HG02642 (cell line): Measurements from ENCODE around the gene KIF24.
"Not testable (repeated sequence)": the region's sequence is repeated elsewhere in the genome, so short reads cannot be mapped to it uniquely, and the experiment has no call there.

ENCODE experiments used
- ATAC-seq: cut with Tn5 transposase; IDR thresholded peaks from one replicate; pipeline ENCODE4 v1.9.1; 2021; ENCODE audit warnings: mild to moderate bottlenecking; ENCODE audit not compliant: unreplicated experiment, poor library complexity

KIF24 gene

DNA sequence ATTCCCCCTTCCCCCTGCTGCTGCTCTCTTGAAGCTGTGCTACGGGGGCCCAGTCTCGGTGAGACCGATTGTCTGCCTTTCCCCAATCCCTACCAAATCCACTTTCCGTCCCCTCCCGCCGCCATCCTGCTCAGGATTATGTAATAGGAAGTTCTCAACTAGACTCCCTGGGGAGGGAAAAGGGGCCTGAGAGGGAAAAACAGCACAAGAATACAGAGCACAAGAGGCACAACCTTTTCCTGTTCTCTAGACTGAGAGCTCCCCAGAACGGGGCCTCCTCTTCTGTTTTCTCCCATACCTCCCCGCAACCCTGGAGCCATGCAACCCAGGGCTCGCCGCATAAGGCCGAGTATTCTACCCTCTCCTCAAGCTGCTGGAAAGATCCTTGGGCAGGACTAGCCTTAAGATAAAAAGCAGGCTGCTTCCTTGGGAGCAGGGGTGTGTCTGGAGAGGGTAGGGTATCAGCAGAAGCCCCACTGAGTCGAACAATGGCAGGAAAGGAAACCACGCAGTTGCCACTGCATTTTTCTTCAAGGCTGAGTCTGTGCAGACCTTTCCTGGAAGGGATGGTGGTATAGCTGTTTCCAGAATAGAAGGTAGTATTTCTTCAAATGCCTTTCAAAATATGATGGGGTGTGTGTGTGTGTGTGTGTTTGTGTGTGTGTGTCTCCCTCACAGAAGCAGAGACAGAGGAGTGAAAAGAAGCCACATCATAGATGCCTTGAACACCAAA lies 34.7 kb upstream of the KIF24 start:
- no peak for ATAC-seq

DNA sequence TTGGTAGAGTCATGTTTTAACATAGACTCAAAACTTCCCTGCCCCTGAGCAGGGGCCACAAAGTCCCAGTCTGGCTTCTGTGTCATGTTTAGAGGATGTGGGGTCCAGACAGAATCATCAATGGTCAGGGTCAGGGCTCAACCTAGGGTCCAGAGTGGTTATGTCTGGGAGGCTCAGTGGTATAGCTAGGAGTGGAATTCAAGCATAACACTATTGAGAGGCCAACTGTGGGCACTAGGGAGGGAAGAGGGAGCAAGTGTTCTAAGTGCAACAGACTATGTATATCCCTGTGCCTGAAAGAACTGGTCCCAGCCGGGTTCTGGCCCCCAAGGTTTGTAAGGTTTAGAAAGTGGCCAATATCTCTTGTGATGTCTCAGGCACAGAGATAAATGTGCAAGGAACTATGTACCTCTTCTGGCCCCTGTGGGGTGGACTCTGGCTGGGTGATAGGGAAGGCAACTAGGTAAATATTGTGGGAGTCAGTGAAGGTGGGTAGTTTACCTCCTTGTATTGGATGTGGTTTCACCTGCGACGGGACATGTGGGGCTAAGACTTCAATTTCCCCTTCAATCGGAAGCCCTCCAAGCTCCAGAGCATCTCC lies 33.6 kb upstream of the KIF24 start:
- ATAC-seq: no peak

DNA sequence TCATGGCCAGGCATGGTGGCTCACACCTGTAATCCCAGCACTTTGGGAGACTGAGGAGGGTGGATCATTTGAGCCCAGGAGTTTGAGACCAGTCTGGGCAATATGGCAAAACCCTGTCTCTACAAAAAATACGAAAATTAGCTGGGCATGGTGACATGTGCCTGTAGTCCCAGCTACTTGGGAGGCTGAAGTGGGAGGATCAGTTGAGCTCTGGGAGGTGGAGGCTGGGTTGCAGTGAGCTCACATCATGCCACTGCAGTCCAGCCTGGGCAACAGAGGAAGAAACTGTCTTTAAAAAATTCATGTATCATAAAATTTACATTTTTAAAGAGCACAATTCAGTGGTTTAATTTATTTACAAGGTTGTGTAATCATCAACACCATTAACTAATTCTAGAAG lies 23.9 kb upstream of the KIF24 start:
- ATAC-seq: not testable (repeated sequence)

DNA sequence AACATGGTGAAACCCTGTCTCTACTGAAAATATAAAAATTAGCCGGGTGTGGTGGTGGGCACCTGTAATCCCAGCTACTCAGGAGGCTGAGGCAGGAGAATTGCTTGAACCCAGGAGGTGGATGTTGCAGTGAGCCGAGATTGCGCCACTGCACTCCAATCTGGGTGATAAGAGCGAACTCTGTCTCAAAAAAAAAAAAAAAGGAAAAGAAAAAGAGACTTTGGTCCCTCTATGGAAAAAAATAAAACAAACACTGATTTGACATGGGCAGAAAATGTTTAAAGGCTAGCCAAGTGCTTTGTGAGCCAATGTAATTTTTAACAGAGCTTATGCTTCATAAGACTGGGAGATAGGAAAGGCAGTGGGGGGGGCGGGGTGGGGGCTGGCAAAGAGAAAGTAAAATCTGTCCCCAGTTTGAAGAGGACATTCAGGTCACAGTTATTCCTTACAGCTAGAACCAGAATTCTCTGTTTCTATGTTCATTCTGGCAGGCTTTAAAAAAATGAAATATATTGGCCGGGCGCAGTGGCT lies 23.1 kb upstream of the KIF24 start:
- not testable (repeated sequence) for ATAC-seq

DNA sequence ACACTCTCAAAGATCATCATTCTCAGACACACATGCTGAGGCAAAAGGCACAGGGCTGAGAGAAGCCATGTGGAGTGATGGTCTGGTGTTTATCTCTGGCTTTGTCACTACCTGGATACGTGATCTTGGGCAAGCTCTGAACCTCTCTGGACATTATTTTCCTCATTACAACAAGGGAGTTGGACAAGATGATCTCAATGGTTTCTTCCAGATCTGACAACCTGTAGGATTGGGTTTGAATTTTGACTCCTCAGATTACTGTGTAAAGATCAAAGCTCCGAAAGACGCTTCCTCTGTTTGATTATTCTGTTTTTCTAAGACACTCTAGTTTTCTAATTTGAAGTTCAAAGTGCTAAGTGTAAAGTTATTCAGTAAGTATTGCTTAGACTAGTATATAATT lies 20.3 kb upstream of the KIF24 start:
- ATAC-seq: no peak

DNA sequence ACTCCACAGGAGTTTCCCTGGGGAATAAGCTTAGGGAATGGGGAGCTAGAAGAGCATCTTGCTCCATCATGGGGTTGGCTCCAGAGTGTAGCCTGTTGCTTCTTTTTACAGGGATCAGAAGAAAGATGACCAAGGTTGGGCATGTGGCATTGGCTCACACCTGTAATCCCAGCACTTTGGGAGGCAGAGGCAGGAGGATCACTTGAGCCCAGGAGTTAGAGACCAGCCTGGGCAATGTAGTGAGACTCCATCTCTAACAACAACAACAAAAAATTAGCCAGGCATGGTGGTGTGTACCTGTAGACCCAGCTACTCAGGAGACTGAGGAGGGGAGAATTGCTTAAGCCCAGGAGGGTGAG lies 18.7 kb upstream of the KIF24 start:
- no peak for ATAC-seq

DNA sequence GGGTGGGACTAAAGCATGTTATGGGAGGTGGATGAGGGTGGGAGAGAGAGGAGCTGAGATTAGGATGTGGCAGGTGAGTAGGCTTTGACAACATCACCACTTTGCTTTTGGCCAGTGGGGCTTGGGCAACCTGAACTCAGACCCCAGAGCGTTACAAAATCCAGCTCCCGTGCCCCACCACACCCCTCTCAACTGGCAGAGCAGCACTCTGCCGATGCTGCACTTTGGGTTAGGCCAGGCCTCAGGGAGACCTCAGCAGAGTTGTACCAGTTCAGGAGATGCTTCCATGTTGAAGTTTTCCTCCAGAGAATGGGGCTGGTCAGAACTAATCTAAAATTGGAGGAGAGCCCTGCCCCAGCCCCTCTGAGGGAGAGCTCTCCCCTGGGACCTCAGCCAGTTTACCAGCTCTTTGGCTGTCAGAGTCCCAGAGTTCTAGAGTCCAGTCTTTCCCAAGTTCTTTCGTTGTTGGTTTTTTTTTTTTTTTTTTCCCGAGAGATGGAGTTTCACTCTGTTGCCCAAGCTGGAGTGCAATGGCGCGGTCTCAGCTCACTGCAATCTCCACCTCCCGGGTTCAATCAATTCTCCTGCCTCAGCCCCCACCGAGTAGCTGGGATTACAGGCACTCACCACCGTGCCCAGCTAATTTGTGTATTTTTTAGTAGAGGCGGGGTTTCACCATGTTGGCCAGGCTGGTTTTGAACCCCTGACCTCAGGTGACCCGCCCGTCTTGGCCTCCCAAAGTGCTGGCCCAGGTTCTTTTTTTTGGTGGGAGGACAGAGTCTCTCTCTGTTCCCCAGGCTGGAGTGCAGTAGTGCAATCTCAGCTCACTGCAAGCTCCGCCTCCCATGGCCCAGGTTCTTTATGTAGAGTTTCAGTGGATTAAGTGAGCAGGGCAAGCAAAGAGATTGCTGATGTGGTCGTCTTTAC lies 18.1 kb upstream of the KIF24 start:
- no peak for ATAC-seq

DNA sequence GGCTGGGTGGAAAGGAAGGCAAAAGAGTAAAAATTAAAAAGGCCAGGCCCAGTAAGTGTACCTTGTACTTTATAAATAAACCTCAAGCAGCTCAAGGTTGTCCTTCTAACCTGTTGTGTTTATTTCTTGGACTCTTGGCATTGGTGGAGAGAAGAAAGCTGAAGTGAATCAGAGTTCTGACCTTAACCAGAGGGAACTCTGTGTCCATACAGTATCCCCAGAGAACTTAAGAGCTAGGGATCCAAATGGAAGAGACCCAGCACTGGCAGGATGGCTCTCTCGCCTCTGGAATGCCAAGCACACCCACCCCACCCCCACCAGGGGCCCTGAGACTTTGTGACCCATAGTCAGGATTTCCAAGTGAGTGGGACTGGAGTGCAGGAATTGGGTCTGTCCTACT lies 14.5 kb upstream of the KIF24 start:
- ATAC-seq: no peak

DNA sequence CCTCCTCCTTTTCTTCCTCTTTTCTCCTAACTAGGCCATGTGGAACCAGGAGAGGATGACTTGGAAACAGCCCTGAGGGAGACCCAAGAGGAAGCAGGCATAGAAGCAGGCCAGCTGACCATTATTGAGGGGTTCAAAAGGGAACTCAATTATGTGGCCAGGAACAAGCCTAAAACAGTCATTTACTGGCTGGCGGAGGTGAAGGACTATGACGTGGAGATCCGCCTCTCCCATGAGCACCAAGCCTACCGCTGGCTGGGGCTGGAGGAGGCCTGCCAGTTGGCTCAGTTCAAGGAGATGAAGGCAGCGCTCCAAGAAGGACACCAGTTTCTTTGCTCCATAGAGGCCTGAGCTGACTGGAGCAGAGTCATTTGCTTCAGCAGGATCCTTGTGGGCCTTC lies 14.0 kb upstream of the KIF24 start:
- no peak for ATAC-seq

DNA sequence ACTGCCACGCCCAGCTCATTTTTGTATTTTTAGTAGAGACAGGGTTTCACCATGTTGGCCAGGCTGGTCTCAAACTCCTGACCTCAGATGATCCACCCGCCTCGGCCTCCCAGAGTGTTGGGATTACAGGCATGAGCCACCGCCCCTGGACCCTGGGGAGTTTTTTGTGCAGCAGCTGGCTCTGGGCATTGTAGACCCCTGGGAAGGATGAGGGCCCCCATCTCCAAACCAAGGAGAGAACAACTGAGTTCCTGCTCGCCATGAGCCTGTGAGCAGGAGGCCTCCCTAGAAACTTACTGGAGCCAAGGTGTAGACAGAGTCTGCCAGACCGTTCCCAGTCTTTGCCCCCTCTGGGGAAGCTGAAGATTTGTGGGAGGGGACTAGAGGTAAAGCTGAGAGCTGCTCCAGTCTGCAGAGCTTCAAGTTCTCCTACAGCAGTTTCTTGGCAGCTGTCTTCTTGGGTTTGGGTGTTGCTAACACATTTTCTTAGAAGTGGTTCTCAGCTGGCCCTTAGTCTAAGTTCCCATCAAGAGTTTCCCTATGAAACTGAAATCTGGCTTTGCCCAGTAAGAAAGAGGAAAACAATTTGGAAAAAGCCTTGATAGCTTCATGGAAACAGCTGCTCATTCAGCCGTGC lies 12.7 kb upstream of the KIF24 start:
- ATAC-seq: no peak

DNA sequence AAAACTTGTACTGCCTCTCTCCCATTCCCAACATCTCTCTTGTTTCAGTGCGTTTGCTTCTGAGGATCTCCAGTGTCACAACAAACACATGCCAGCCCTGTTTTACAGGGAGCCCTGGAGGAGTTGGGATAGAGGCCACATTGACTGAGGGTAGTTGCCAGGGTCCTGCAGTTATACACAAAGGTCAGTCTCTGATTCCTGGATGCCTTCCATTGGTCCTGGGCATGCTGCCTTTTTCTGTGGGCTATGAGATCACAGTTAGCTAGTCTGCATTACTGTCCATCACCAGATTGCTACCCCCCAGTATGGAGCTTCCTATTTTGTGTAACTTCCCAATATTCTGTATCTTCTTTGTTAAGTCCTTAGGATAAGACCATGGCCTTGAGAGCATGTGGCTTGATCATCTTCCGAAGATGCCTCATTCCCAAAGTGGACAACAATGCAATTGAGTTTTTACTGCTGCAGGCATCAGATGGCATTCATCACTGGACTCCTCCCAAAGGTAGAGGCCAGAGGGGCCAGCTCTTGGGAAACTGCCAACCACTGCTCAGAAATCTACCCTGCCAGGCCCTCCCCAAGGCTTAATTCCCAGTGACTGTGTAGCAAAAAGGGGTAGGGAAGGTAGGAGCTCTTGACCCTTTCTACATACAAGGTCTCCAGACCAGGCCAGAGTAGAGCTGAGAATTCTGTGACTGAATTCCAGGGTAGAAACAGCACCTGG lies 9.8 kb upstream of the KIF24 start:
- no peak for ATAC-seq

DNA sequence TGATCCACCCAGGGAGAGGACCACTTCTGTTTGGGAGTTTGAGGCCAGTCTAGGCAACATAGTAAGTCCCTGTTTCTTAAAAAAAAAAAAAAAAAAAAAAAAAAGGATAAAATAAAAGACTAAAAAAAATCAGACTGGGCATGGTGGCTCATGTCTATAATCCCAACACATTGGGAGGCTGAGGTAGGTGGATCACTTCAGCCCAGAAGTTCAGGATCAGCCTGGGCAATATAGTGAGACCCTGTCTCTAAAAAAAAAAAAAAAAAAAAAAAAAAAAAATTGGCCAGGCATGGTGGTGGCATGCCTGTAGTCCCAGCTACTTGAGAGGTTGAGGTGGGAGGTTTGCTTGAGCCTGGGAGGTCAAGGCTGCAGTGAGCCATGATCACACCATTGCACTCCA lies 9.0 kb upstream of the KIF24 start:
- ATAC-seq: not testable (repeated sequence)

DNA sequence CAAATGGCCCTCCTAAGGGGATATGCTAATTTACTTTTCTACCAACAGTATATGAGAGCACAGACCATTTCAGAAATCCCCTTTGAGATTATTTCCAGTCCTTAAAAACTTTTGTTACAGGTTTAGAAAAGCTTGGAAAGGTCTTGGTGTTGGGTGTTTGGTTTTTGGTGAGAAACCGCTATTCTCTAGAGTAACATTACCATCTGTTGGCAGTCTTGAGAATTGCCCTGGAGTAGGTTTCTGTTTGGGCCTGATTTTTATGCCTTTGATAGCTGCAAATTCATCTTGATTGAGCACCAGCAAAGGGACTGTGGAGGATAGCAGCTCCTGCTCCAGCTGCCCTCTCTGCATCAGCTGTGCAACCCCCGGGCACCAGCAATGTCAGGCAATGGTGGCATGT lies 8.3 kb upstream of the KIF24 start:
- ATAC-seq: no peak

DNA sequence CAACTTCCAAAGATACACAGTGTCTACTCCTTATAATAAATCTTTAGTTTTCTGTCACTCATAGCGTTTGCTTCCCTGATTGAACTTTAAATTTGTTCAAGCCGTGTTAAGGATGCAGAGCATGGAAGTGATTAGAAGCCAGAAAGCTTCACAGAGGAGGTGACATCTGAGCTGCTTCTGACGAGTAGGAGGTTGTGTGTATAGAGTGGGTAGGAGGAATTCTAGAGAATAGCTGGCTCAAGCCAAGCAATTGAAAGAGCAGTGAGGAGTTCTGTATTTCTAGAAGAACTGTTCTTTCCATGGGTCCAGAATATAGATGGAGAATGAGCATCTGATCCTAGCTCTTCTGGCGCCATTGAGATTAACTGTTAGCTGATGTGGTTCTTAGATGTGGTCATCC lies 6.3 kb upstream of the KIF24 start:
- ATAC-seq: no peak

DNA sequence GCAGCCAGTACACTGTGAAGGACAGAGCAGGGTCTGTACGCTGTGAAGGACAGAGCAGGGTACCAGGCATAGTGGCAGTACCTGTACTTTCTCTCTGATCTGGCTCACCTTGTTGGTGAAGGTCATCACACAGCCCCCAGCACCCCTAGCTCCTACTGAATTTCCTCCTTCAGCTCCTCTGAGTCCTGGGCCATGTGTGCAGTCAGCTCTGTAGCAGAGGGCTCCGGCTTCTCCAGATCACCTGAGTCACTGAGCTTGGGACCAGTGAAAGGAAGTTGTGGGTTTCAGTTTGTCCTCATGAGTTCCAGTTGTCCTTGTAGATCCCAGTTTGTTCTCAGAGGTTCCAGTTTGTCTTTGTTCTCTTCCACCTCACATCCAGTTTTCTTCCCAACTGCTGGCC lies 5.8 kb upstream of the KIF24 start:
- ATAC-seq: no peak

DNA sequence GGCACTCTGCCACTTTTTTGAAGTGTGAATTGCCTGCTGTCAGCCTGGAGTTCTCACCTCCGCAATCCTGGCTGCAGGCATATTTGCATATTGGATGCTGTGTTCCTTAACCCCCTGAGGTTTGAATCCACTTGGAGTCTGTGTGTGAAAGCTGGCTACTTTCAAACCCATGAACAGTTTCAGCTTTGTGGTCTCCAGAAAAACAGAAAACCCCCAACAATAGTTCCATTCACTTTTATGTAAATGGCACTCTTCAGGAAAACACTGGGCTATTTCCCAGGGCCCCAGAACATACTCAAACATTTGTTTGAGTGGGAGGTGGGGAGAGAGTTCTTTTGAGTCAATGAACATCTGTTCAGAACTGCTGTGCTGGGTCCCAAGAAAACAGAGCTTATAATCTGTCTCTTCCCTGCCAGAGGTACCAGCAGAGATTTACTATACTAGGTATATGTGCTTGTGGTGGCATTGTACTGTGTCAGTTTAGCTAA lies 5.3 kb upstream of the KIF24 start:
- no peak for ATAC-seq

DNA sequence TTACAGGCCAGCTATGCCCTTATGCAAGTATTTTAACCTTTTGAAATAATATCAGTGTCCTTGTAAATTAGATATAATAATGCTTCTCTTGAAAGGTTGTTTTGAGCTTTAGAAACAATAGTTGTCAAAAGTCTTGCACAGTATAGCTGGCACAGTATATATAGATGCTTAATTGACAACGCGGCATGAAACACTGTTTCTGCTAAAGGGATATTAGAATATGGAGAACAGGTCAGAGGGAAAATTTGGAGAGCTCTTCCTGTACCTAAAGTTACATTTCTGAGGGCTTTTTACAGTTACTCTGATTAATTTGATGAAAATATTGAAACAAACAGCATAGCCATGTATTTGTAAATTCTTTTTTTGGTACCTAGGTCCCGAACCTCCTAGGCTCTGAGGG lies 4.8 kb upstream of the KIF24 start:
- ATAC-seq: no peak

DNA sequence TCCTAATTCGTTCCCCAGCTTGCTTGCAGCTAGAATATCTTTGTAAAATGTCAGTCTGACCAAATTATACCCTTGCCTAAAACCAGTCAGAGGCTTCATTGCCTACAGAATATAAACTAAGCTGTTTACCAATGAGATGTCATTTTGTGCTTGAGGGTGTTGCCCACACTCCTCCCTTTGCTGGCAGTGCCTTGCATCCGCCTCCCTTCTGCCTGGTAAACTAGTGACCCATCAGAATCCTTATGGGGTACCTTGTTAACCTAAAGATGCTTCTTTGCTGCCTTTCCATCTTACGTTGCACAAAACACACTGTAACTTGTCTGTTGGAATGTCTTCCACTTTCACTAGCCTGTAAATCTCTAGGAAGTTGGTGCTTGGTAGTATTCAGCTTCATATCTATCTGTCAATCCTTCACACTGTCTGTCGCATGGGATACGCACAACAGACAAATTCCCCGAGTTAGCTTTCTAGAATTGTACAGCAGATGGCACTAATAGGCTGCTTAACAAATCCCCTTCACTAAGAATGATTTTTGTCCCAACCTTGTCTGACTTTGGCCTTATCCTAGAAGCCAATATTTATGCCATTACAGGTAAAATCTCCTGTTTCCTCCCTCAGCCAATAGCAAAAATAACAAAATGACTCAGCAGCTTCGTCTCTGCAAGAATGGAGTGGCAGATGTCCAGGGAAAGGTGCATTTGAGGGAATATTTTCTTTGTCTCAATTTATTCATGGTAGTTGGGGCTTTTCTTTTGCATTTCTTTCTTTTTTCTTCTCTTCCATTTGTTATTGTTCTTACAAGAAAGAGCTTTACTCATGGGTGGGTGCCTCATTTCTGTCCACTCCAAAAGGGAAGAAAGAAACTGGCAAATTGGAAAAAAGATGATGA lies 3.3 kb upstream of the KIF24 start:
- ATAC-seq: no peak

DNA sequence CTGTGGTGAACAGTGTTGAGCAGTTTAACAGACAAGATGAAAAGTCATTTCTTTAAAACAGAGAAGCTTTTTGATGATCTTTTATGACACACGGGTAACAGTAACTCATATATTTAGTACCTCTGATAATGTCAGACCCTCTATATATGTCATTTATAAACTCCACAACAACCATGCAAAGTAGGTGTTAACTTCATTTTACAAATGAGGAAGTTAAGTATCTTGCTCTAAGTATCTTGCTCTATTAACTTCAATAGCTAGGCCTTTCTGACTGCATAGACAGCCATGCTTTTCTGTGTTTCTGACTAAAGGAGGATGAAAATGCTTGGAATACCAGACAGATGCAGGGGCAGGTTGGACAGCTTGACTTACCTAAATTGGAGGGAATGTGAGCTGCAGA lies 2.1 kb upstream of the KIF24 start:
- ATAC-seq: no peak
